HG02642 (cell line): ENCODE data around the gene PROK2.

Experiments used
- ATAC-seq: cut with Tn5 transposase; IDR thresholded peaks from one replicate; pipeline ENCODE4 v1.9.1; 2021; ENCODE audit warnings: mild to moderate bottlenecking; ENCODE audit not compliant: unreplicated experiment, poor library complexity

PROK2 gene

GRCh38 chr3:71751602-71752001 is 33.3 kb downstream of the PROK2 start:
- no peak for ATAC-seq

DNA sequence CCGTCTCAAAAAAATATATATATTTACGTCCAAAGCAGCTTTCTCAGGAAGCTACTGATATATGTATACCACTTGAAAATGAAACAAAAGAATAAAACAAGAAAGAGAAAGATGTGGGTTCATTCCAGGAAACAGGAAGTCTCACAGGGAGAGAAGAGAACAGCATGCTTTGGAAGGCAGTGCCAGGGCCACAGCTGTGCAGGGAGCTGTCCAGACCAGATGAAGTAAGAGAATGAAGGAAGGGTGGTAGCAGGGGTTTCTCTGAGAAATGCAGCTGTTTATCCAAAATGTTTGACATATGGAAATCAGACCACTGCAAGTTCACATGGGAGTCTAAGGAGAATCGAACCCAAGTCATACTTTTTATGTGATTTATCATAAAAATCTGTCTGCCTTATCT is 40.2 kb downstream of the PROK2 start:
- ATAC-seq, result no peak

GRCh38 chr3:71742621-71743020 is 42.3 kb downstream of the PROK2 start:
- ATAC-seq, result no peak

DNA sequence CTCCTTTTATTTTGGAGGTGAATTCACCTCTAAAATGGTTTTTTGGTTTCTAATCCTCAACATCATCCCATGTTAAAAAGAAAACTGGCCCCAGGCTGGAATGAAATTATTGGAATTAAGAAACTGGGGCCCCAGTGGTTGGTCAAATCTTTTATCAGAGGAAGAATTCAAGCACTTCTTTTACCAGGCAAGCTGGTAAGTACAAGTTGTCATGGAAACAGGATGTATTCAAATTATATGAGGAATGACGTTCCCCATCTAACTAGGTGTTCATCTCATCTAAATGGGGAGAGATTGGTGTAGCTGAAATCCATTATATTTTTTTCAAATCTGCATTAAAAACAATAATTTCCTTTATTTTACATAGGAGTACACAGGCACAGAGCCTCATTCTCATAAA is 50.1 kb downstream of the PROK2 start:
- ATAC-seq, result no peak

GRCh38 chr3:71733319-71733718 is 51.6 kb downstream of the PROK2 start:
- ATAC-seq, result no peak

- ATAC-seq, result no peak
These were observed 52.3 kb downstream of the PROK2 start for GRCh38 chr3:71732637-71733036.

DNA sequence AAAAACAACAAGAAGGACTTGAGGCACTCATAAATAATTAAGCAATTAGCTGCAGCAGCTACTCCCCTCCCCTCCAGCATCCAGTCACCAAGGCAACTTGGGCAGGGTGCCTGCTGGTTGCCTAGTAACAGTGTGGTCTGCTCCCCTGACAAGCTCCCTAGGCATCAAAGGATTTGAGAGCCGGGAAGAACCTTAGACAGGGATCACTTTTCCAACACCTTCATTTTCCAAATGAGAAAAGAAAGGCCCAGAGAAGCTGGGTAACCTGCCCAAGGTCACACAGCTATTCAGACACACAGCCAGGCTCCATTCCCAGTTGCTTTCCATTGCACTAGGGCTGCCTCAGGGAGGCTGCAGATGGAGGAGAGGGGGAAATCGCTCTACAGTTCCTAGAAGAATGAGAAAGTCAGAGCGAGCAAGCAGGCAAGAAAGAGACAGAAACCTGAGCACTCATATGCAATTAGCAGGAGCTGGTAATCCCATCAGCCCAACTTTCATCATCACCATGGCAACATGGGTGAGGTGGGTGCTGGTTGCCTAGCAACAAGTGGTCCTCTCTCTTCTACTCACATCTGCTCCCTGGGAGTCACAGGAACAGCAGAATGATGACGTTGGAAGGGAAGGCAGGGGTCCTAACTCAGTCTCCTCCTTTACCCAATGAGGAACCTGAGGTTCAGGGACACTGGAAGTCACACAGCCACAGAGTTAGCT is 56.2 kb downstream of the PROK2 start:
- no peak for ATAC-seq

DNA sequence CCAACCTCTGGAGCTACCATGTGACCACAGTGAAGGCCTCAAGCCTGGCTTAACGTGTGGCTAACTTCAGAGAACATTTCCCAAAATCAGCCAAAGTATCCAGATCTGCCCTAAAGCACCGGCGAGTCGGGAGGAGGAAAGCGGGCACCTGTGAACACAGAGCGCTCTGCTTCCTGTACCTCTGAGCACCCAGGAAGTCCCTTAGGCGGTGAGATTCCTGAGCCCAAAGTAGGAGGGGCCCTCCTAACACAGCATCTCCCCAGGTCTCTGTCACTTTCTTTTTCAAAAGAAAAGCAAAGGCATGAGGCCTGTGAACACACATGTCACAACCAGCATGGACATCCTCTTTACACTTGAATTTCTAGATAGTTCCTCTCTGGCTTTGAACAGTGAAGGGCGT is 58.8 kb downstream of the PROK2 start:
- no peak for ATAC-seq

DNA sequence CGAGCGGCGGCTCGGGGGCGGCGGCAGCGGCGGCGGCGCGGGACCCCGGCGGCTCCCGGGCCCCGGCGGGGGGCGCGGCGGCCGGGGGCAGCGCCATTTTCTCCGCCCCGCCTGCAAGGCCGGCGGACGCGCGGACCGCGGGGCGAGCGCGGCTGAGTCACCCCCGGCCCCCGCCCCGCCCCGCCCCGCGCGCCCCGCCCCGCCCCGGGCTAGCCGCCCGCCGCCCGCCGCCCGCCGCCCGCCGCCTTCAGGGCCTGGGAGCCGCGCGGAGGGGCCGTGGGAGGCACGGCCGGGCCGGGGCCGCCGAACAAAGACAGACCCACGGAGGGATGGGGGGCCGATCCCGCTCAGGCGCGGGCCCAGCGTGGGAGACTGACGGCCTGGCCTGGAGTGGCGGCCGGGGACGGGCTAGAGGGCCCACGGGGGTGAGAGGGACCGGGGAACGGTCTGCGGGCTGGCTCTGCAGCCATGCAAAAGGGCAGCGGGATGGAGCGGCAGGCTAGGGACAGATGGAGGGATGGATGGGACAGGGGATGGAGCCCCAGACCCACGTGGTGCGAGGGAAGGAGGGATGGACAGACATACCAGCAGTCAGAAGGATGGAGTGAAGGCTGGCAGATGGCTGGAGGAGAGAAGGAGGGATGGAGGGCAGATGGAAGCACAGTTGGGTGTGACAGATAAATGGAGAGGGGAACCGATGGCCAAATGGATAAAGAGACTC is 59.5 kb downstream of the PROK2 start, which contains the start of gene EIF4E3:
EIF4E3 (minus strand) TSS at position 132 of the 721 bp plus-strand sequence; CDS start at position 97, 35 bp downstream.
- peak; percentile 59 for ATAC-seq

DNA sequence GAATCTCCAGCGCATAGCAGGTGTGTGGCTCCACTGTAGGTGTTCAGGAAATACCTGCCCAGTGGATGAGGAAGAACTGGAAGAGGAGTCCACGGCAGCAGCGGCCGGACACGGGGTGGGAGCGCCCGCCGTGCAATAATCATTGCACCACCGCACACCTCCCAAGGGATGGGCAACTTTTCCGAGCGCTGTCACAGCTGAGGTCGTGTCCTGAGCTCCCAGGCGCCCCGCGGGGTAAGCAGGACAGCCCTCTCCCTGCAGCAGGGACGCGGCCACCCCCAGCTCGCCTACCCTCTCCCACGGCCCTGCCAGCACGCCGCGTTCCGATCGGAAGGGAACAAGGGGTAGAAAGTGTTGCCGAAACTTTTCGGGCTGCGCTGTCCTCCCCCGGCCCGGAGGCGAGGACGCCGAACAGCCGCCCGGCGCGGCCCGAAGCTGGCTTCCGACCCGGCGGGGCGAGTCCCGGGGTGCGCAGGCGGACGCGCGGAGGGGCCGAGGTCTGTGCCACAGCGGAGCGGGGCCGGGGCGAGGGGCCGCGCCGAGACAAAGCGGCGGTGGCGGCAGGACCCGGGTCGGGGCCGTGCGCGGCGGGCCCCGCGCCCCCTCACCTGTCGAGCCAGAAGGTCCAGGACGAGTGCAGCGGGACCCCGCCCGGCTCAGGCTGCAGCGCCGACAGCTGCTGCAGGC is 60.2 kb downstream of the PROK2 start:
- peak; percentile 49 for ATAC-seq

- no peak for ATAC-seq
These were observed 60.8 kb downstream of the PROK2 start for GRCh38 chr3:71724171-71724453.

- ATAC-seq, result no peak
These were observed 61.3 kb downstream of the PROK2 start for GRCh38 chr3:71723452-71724170.

GRCh38 chr3:71722693-71723092 is 62.3 kb downstream of the PROK2 start:
- no peak for ATAC-seq
